Measurements from ENCODE around the gene IFNB1.

- TF ChIP-seq POLR2AphosphoS5 (IDR thresholded peaks at IDR 0.05; ENCODE audit: low read depth, low read length) (no peak), POLR2A (IDR thresholded peaks at IDR 0.05; ENCODE audit: low read depth, low read length) (no peak), TAF1 (IDR thresholded peaks at IDR 0.05; ENCODE audit: low read depth, low read length) (no peak), PAX5 (IDR thresholded peaks at IDR 0.05; ENCODE audit: insufficient read depth, low read length, severe bottlenecking) (no peak)
Measured at GRCh38 chr9:21027295-21027694, 50.4 kb downstream of the IFNB1 start.

Measured in GM12891 (cell line).